Thyroid gland (tissue), 4 donors: ENCODE results near the gene WSCD2.

Experiments used
- CTCF ChIP-seq, 6 experiments: fragments of 200-600 bp in 3 of 6; fragments of 450-650 bp in 3 of 6; sonication (generic) in 3 of 6; IDR thresholded peaks; one replicate each; pipeline ENCODE4 v1.5.1; 2016 to 2019; ENCODE audit warnings: antibody characterized with exemption in 6 of 6, mild to moderate bottlenecking in 2 of 6, inconsistent platforms in 1 of 6, moderate library complexity in 1 of 6
- POLR2A ChIP-seq, 2 donors: fragments of 450-650 bp; IDR thresholded peaks; one replicate each; pipeline ENCODE4 v1.6.1; 2017; ENCODE audit warnings: antibody characterized with exemption in 2 of 2, mild to moderate bottlenecking in 2 of 2, moderate library complexity in 1 of 2

DNA sequence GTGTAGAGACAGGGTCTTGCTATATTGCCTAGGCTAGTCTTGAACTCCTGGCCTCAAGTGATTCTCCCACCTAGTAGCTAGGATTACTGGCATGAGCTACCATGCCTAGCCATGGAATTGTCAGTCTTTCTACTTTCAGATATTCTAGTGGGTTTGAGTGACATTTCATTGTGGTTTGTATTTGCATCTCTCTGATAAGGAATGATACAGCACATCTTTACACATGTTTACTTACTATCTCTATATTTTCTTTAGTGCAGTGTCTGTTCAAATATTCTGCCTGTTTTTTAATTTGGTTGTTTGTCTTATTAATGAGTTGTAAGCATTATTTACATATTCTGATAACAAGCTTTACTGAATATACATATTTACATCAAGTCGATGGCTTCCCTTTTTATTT, 136.4 kb downstream of the WSCD2 start:
- TF ChIP-seq CTCF (IDR thresholded peaks at IDR 0.05), result no peak
- TF ChIP-seq POLR2A (IDR thresholded peaks at IDR 0.05), result no peak
